H9 (cell line): ENCODE measurements around the gene LDLRAD4. TPM values are rescaled to one million over a fixed set of nuclear protein-coding genes. Genes with fewer than 3 reads are reported as not detected.

Source experiments
- DNase-seq: peaks from one replicate; pipeline ENCODE4 v3.0.0-alpha.2; 2017
- H2AFZ ChIP-seq: one replicate; pipeline ENCODE4 v1.6.1; 2013; ENCODE audit warnings: mild to moderate bottlenecking, low read length, control low read depth, moderate library complexity
- H2AK5ac ChIP-seq: 2 replicates; pipeline ENCODE4 v1.6.1; 2013; ENCODE audit warnings: low read length, control low read depth, mixed read lengths; ENCODE audit not compliant: insufficient read length
- H2BK120ac ChIP-seq: one replicate; pipeline ENCODE4 v1.6.1; 2013; ENCODE audit warnings: low read depth, mild to moderate bottlenecking, low read length, control low read depth, inconsistent platforms; ENCODE audit not compliant: poor library complexity, severe bottlenecking
- H2BK12ac ChIP-seq: 2 replicates; pipeline ENCODE4 v1.6.1; 2013; ENCODE audit warnings: low read length, control low read depth, mixed read lengths, low read depth; ENCODE audit not compliant: insufficient read length
- H2BK15ac ChIP-seq: 2 replicates; pipeline ENCODE4 v1.6.1; 2013; ENCODE audit warnings: low read depth, low read length, control low read depth
- H2BK20ac ChIP-seq: one replicate; pipeline ENCODE4 v1.6.1; 2013; ENCODE audit warnings: low read depth, mild to moderate bottlenecking, low read length, control low read depth, inconsistent platforms; ENCODE audit not compliant: poor library complexity, severe bottlenecking
- H2BK5ac ChIP-seq: 2 replicates; pipeline ENCODE4 v1.6.1; 2013; ENCODE audit warnings: low read length, control low read depth, mixed read lengths; ENCODE audit not compliant: insufficient read length
- H3K14ac ChIP-seq: 2 replicates; pipeline ENCODE4 v1.6.1; 2013; ENCODE audit warnings: low read length, control low read depth; ENCODE audit not compliant: insufficient read depth
- H3K18ac ChIP-seq: 2 replicates; pipeline ENCODE4 v1.6.1; 2013; ENCODE audit warnings: low read depth, mild to moderate bottlenecking, mixed read lengths, low read length, control low read depth; ENCODE audit not compliant: insufficient read length
- H3K23ac ChIP-seq: 2 replicates; pipeline ENCODE4 v1.6.1; 2013; ENCODE audit warnings: low read length, control low read depth, mixed read lengths, low read depth; ENCODE audit not compliant: insufficient read length
- H3K23me2 ChIP-seq: 2 replicates; pipeline ENCODE4 v1.6.1; 2013; ENCODE audit warnings: low read depth, mild to moderate bottlenecking, mixed read lengths, low read length, control low read depth; ENCODE audit not compliant: insufficient read length, poor library complexity, severe bottlenecking
- H3K27ac ChIP-seq: 2 replicates; pipeline ENCODE4 v1.5.1; 2013; ENCODE audit warnings: low read length, control low read depth, mixed read lengths, low read depth; ENCODE audit not compliant: insufficient read length
- H3K27me3 ChIP-seq: 2 replicates; pipeline ENCODE4 v1.6.1; 2013; ENCODE audit warnings: low read length, control low read depth, inconsistent platforms; ENCODE audit not compliant: insufficient read depth
- H3K4ac ChIP-seq: 2 replicates; pipeline ENCODE4 v1.6.1; 2013; ENCODE audit warnings: low read depth, mild to moderate bottlenecking, control low read depth, inconsistent platforms, low read length, moderate library complexity
- H3K4me1 ChIP-seq: 2 replicates; pipeline ENCODE4 v1.6.1; 2013; ENCODE audit warnings: low read length, control low read depth, inconsistent platforms; ENCODE audit not compliant: insufficient read depth
- H3K4me2 ChIP-seq: 2 replicates; pipeline ENCODE4 v1.6.1; 2013; ENCODE audit warnings: low read length, control low read depth, mixed read lengths; ENCODE audit not compliant: insufficient read length, insufficient read depth
- H3K56ac ChIP-seq: 2 replicates; pipeline ENCODE4 v1.6.1; 2013; ENCODE audit warnings: low read depth, mild to moderate bottlenecking, mixed read lengths, low read length, control low read depth; ENCODE audit not compliant: insufficient read length
- H3K79me1 ChIP-seq: 2 replicates; pipeline ENCODE4 v1.6.1; 2013; ENCODE audit warnings: low read depth, mild to moderate bottlenecking, moderate library complexity, low read length, control low read depth, inconsistent platforms; ENCODE audit not compliant: insufficient read depth, poor library complexity, severe bottlenecking
- H3K79me2 ChIP-seq: 2 replicates; pipeline ENCODE4 v1.6.1; 2013; ENCODE audit warnings: low read length, control low read depth, inconsistent platforms; ENCODE audit not compliant: insufficient read depth
- H3K9ac ChIP-seq: 2 replicates; pipeline ENCODE4 v1.6.1; 2013; ENCODE audit warnings: low read length, control low read depth, mixed read lengths; ENCODE audit not compliant: insufficient read length; ENCODE audit errors: extremely low read depth
- H3K9me3 ChIP-seq: one replicate; pipeline ENCODE4 v1.6.1; 2013; ENCODE audit warnings: low read depth, low read length, inconsistent platforms; ENCODE audit not compliant: control insufficient read depth
- H3T11ph ChIP-seq: one replicate; pipeline ENCODE4 v1.6.1; 2013; ENCODE audit warnings: mild to moderate bottlenecking, low read length, control low read depth, inconsistent platforms
- H4K20me1 ChIP-seq: one replicate; pipeline ENCODE4 v1.6.1; 2013; ENCODE audit not compliant: control insufficient read depth, insufficient read length, insufficient read depth
- H4K5ac ChIP-seq: 2 replicates; pipeline ENCODE4 v1.6.1; 2013; ENCODE audit warnings: low read depth, mild to moderate bottlenecking, mixed read lengths, low read length, control low read depth; ENCODE audit not compliant: insufficient read length
- H4K8ac ChIP-seq: replicated peaks from 2 replicates; pipeline ENCODE4 v1.6.1; 2013; ENCODE audit warnings: low read length, control low read depth, mixed read lengths, low read depth; ENCODE audit not compliant: insufficient read length
- H4K91ac ChIP-seq: 2 replicates; pipeline ENCODE4 v1.6.1; 2013; ENCODE audit warnings: low read depth, mild to moderate bottlenecking, moderate library complexity, mixed read lengths, low read length, control low read depth; ENCODE audit not compliant: insufficient read length
- H3K27ac Mint-ChIP-seq, 3 experiments: 2 replicates in 2 of 3; 3 replicates in 1 of 3; pipeline ENCODE4 v1.8.0; 2020 to 2021; ENCODE audit warnings: mixed read lengths in 3 of 3, mild to moderate bottlenecking in 1 of 3, moderate library complexity in 1 of 3
- H3K27me3 Mint-ChIP-seq: 2 replicates; pipeline ENCODE4 v1.8.0; 2021; ENCODE audit warnings: low read depth, mild to moderate bottlenecking, moderate library complexity, mixed read lengths
- H3K36me3 Mint-ChIP-seq, 3 experiments: 2 replicates in 2 of 3; 3 replicates in 1 of 3; pipeline ENCODE4 v1.8.0; 2020 to 2021; ENCODE audit warnings: low read depth in 3 of 3, mixed read lengths in 3 of 3; ENCODE audit not compliant: insufficient read depth in 1 of 3
- H3K4me1 Mint-ChIP-seq, 2 experiments: 2 replicates each; pipeline ENCODE4 v1.8.0; 2020; ENCODE audit warnings: mixed read lengths in 2 of 2
- H3K4me3 Mint-ChIP-seq, 2 experiments: 2 replicates in 1 of 2; 3 replicates in 1 of 2; pipeline ENCODE4 v1.8.0; 2020 to 2021; ENCODE audit warnings: mild to moderate bottlenecking in 2 of 2, mixed read lengths in 2 of 2, moderate library complexity in 1 of 2
- H3K9me3 Mint-ChIP-seq, 2 experiments: 2 replicates in 1 of 2; 3 replicates in 1 of 2; pipeline ENCODE4 v1.8.0; 2020; ENCODE audit warnings: mild to moderate bottlenecking in 2 of 2, mixed read lengths in 2 of 2, moderate library complexity in 1 of 2
- CTCF ChIP-seq: fragments of 200-600 bp; sonication (generic); conservative IDR thresholded peaks from 3 replicates; pipeline ENCODE4 v1.8.0; 2021; ENCODE audit warnings: antibody characterized with exemption, mild to moderate bottlenecking
- WGBS: extraction: QIAGEN DNeasy Blood & Tissue Kit; methylation state at CpG from one replicate; pipeline ENCODE4 v1.1.7; 2013; ENCODE audit warnings: missing lambda C conversion rate, low lambda C conversion rate, mixed read lengths; ENCODE audit not compliant: insufficient read length; ENCODE audit errors: extremely low coverage; 5-methylcytosine and 5-hydroxymethylcytosine counted together
- total RNA-seq: library from RNA; stranded (reverse); gene quantifications from 2 replicates; pipeline ENCODE4 v1.2.1, GENCODE V29; 2021

The LDLRAD4 gene
- total RNA-seq, 1 experiment from 2014 or later = 3.9 TPM

- peaks cover 10 to 23% (median 18%) of the 10 kb centered on the region in 3 experiments; a peak in 6 of 7 replicates for H3K36me3 Mint-ChIP-seq
Observed at GRCh38 chr18:13316063-13316462, 97.5 kb downstream of the LDLRAD4 start.

More at GRCh38 chr18:13316063-13316462, 97.5 kb downstream of the LDLRAD4 start:
- Mint-ChIP-seq H3K4me1 (peaks cover 0 to 3% of the 10 kb centered on the region in 2 experiments; a peak in 1 of 4 replicates), H3K9me3 (peaks cover 21 to 26% of the 10 kb centered on the region in 2 experiments), H3K27me3 (peaks cover 4% of the 10 kb centered on the region), H3K4me3 (no peak overlapping the region), H3K27ac (no peak overlapping the region)
- Histone ChIP-seq H3K23ac (no peak overlapping the region), H3K56ac (no peak overlapping the region), H2AFZ (no peak overlapping the region), H3K4me1 (no peaks in the 10 kb centered on the region), H3K23me2 (no peaks in the 10 kb centered on the region), H2BK120ac (no peak overlapping the region), H4K20me1 (no peaks in the 10 kb centered on the region), H4K5ac (no peak overlapping the region), H2BK15ac (no peak overlapping the region), H3T11ph (no peak overlapping the region), H3K27ac (no peak overlapping the region), H4K91ac (no peak overlapping the region), H3K9ac (no peak overlapping the region), H3K79me1 (no peaks in the 10 kb centered on the region), H2BK20ac (no peak overlapping the region), H2BK5ac (no peak overlapping the region), H3K4me2 (no peak overlapping the region), H3K9me3 (no peaks in the 10 kb centered on the region), H3K4ac (no peak overlapping the region), H4K8ac (no peak overlapping the region), H3K79me2 (no peaks in the 10 kb centered on the region), H3K18ac (no peak overlapping the region), H2BK12ac (no peak overlapping the region), H3K14ac (no peak overlapping the region), H2AK5ac (no peak overlapping the region), H3K27me3 (0 out of 2 replicates have a peak, but pooled peaks cover 2% of the 10 kb centered on the region)
- DNase-seq = no peak
- TF ChIP-seq CTCF = no peak
- no CpG with 5 or more reads among the region's 3 CpGs for WGBS
